ENCODE results near the gene FN3K. TPM values are rescaled to one million over a fixed set of nuclear protein-coding genes. Genes with fewer than 3 reads are reported as not detected.

Gene FN3K
- total RNA-seq, 4 donors from 2014 or later, result 1.1 to 5.5 (median 2.7) TPM

DNA sequence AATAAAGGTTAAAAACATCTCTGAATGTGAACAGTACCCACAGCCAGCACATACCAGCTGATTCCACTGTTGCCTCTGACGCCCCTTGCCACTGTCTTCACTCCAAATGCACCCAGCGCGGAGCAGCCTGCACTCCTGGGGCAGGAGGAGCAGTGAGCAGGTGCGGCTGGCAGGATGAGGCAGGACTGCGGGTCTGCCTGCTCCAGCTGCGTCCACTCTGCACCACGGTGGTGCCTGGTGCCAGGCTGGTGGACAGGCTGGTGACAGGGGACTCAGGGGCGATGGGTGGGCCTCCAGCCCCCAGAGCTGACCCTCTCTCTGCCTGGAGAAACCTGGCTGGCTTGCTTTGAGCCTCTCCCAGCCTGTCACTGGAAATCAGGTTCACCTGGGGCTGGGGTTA lies 46.3 kb upstream of the FN3K start:
- in situ Hi-C loops (cut with MboI; ENCODE audit: low sequenced_read_pairs in 4 of 4) (no loop called here), intact Hi-C loops (cut with DNase I; ENCODE audit: low total_unique reads) (no loop called here)
- ATAC-seq, result no peak
- no peak for DNase-seq
- Histone ChIP-seq H3K4me3 (no peak overlapping the region), H3K4me1 (peaks cover 10 to 22% of the 10 kb centered on the region in 2 donors), H3K27ac (peak overlapping the region in 1 of 4 donors; percentile 87), H3K9me3 (no peaks in the 10 kb centered on the region), H3K27me3 (no peaks in the 10 kb centered on the region), H3K36me3 (no peaks in the 10 kb centered on the region)
- no peak for TF ChIP-seq POLR2A (IDR thresholded peaks at IDR 0.05)
- TF ChIP-seq, protein P1, sequence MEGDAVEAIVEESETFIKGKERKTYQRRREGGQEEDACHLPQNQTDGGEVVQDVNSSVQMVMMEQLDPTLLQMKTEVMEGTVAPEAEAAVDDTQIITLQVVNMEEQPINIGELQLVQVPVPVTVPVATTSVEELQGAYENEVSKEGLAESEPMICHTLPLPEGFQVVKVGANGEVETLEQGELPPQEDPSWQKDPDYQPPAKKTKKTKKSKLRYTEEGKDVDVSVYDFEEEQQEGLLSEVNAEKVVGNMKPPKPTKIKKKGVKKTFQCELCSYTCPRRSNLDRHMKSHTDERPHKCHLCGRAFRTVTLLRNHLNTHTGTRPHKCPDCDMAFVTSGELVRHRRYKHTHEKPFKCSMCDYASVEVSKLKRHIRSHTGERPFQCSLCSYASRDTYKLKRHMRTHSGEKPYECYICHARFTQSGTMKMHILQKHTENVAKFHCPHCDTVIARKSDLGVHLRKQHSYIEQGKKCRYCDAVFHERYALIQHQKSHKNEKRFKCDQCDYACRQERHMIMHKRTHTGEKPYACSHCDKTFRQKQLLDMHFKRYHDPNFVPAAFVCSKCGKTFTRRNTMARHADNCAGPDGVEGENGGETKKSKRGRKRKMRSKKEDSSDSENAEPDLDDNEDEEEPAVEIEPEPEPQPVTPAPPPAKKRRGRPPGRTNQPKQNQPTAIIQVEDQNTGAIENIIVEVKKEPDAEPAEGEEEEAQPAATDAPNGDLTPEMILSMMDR (IDR thresholded peaks at IDR 0.05 in 4 of 5, conservative IDR thresholded peaks at IDR 0.05 in 1 of 5), result no peak

DNA sequence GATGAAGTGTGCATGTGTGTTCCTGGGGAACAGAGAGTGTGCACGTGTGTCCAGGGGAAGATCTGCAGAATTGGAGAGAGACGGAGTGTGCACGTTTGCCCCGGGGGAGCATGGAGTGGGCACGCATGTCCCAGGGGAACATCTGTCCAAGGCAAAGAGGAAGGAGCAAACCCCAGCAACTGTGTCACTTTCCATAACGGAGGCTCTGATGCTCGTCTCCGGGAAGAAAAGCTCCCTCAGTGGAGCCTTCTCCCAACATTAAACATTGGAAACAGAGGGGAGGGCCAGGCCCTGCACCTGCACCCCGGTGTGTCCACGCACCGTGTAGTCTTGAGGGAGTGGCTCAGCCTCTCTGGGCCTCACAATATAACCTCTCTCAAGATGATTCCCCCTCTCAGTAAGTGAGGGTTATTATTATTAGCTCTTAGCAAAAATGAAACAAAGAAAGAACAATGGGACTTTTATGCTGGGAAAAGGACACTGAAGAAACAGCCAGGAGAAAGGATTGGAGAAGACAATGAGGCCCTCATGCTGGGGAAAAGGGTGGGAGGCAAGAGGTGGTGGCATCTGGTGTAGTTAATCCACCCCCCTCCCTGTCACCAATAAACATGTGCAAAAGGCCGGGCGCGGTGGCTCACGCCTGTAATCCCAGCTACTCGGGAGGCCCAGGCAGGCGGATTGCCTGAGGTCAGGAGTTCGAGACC lies 44.5 kb upstream of the FN3K start:
- TF ChIP-seq, protein P1 (IDR thresholded peaks at IDR 0.05 in 4 of 5, conservative IDR thresholded peaks at IDR 0.05 in 1 of 5), result no peak
- no peak for TF ChIP-seq POLR2A (IDR thresholded peaks at IDR 0.05)
- H3K4me1 ChIP-seq, result peaks cover 10 to 22% of the 10 kb centered on the region in 2 donors
- no peaks in the 10 kb centered on the region for H3K27me3 ChIP-seq
- no peaks in the 10 kb centered on the region for H3K36me3 ChIP-seq
- in situ Hi-C loops (cut with MboI; ENCODE audit: low sequenced_read_pairs in 4 of 4) (no loop called here), intact Hi-C loops (cut with DNase I; ENCODE audit: low total_unique reads) (no loop called here)
- no peak overlapping the region for H3K27ac ChIP-seq
- no peaks in the 10 kb centered on the region for H3K9me3 ChIP-seq
- no peak for DNase-seq
- ATAC-seq, result no peak
- no peak overlapping the region for H3K4me3 ChIP-seq

DNA sequence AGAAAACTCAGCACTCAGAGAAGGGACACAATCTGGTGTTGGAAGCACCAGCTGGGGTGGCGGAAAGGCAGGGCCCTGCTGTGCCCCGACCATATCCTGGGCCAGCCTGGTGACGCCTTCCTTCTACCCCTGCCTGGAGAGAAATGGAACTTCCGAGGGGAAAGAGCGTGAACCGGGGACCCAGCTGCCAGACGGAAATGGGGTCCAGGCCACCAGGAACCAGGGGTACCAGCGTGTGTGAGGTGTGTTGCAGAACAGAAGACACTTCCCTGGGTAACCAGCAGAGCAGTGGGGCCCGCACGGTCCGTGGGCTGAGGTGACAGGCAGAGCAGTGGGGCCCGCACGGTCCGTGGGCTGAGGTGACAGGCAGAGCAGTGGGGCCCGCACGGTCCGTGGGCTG lies 43.7 kb upstream of the FN3K start:
- no peak for DNase-seq
- Histone ChIP-seq H3K27ac (no peak overlapping the region), H3K4me1 (peaks cover 9 to 16% of the 10 kb centered on the region in 2 donors), H3K4me3 (no peak overlapping the region), H3K36me3 (no peaks in the 10 kb centered on the region), H3K27me3 (no peaks in the 10 kb centered on the region), H3K9me3 (no peaks in the 10 kb centered on the region)
- intact Hi-C loops (cut with DNase I; ENCODE audit: low total_unique reads), result no loop called here
- ATAC-seq, result no peak
- no peak for TF ChIP-seq POLR2A (IDR thresholded peaks at IDR 0.05)
- TF ChIP-seq, protein P1 (IDR thresholded peaks at IDR 0.05 in 4 of 5, conservative IDR thresholded peaks at IDR 0.05 in 1 of 5), result no peak
- in situ Hi-C loops (cut with MboI; ENCODE audit: low sequenced_read_pairs in 4 of 4), result no loop called here

DNA sequence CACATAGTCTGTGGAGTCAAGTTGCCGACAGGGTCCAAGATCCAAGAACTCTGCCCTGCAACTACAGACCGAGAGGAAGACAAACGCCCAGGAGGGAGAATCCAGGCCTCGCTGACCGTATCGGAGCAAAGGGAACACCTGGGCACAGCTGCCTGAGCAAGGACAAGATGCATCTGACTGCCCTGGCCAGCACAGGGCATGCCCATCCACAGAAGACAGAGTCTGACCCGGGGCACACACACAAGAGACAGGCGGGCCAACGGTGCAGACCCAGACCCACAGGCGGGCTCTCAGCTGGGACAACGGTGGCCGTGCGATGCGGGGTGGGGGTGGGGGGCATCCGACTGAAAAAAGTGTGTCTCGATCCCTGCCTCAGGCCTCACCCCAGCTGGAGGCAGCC lies 43.1 kb upstream of the FN3K start:
- Histone ChIP-seq H3K4me3 (no peak overlapping the region), H3K27me3 (no peaks in the 10 kb centered on the region), H3K4me1 (peaks cover 9 to 10% of the 10 kb centered on the region in 2 donors), H3K36me3 (no peaks in the 10 kb centered on the region), H3K9me3 (no peaks in the 10 kb centered on the region), H3K27ac (no peak overlapping the region)
- DNase-seq (no peak), ATAC-seq (no peak)
- intact Hi-C loops (cut with DNase I; ENCODE audit: low total_unique reads) (no loop called here), in situ Hi-C loops (cut with MboI; ENCODE audit: low sequenced_read_pairs in 4 of 4) (no loop called here)
- no peak for TF ChIP-seq POLR2A (IDR thresholded peaks at IDR 0.05)
- TF ChIP-seq, protein P1 (IDR thresholded peaks at IDR 0.05 in 4 of 5, conservative IDR thresholded peaks at IDR 0.05 in 1 of 5), result no peak

Measured in gastrocnemius medialis (tissue), 4 donors.